ENCODE data around the gene CACNA1F. TPM values are rescaled to one million over a fixed set of nuclear protein-coding genes. Genes with fewer than 3 reads are reported as not detected.
"Not testable (repeated sequence)": the region's sequence is repeated elsewhere in the genome, so short reads cannot be mapped to it uniquely, and the experiment has no call there.

The CACNA1F gene
- total RNA-seq, 4 donors from 2014 or later, result 0.21 to 0.40 (median 0.29) TPM; not detected in 1

DNA sequence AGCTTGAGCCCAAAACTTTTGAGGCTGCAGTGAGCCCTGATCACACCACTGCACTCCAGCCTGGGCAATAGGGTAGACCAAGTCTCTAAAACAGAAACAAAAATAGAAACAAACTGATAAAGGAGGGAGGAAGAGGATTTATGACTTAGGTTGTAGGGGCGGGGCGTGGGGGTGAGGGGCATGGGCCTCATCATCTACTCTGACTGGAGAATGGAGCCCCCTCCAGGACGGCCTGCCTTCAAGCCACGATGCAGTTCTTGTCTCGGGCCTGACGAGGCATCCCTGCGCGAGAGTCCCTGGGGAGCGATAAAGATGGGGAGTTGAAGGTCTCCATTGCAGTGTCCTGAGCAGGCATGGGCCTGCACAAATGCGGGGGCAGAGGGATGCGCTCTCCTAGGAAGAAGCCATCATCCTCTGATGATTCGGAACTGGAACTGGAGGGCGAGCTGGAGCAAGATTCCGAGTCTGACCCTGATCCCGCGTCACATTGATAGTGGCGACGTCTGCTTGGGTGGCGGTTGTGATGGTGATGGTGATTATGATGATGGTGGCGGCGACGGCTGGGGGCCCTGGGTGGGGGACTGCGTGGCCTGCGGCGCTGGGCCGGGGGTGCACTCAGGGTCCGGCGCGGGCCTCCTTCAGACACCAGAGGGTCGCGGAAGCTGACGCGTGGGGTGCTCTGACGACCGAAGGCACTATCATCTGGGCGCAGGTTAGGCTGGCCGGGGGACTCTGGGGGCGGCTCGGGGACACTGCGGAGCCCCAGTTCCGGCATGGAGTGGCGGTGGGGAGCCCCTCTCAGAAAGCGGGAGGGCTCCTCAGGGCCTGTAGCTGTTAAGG is 57.5 kb downstream of the CACNA1F start:
- H3K36me3 ChIP-seq, result peaks cover 25% of the 10 kb centered on the region
- H3K27me3 ChIP-seq, result no peaks in the 10 kb centered on the region
- H3K4me1 ChIP-seq, result peaks cover 33% of the 10 kb centered on the region
- TF ChIP-seq POLR2A (IDR thresholded peaks at IDR 0.05) (no peak), POLR2AphosphoS5 (IDR thresholded peaks at IDR 0.05) (no peak), EP300 (IDR thresholded peaks at IDR 0.05) (no peak)
- TF ChIP-seq, protein P1, sequence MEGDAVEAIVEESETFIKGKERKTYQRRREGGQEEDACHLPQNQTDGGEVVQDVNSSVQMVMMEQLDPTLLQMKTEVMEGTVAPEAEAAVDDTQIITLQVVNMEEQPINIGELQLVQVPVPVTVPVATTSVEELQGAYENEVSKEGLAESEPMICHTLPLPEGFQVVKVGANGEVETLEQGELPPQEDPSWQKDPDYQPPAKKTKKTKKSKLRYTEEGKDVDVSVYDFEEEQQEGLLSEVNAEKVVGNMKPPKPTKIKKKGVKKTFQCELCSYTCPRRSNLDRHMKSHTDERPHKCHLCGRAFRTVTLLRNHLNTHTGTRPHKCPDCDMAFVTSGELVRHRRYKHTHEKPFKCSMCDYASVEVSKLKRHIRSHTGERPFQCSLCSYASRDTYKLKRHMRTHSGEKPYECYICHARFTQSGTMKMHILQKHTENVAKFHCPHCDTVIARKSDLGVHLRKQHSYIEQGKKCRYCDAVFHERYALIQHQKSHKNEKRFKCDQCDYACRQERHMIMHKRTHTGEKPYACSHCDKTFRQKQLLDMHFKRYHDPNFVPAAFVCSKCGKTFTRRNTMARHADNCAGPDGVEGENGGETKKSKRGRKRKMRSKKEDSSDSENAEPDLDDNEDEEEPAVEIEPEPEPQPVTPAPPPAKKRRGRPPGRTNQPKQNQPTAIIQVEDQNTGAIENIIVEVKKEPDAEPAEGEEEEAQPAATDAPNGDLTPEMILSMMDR (IDR thresholded peaks at IDR 0.05), result no peak
- peak in 1 of 2 donors; percentile 58 for DNase-seq (ENCODE audit: low spot score in 2 of 2)
- H3K27ac ChIP-seq, result peak overlapping the region; percentile 54
- H3K9me3 ChIP-seq, result no peaks in the 10 kb centered on the region
- 75% methylated on average over 21 of the region's 43 CpGs for WGBS
- no peak overlapping the region for H3K4me3 ChIP-seq

DNA sequence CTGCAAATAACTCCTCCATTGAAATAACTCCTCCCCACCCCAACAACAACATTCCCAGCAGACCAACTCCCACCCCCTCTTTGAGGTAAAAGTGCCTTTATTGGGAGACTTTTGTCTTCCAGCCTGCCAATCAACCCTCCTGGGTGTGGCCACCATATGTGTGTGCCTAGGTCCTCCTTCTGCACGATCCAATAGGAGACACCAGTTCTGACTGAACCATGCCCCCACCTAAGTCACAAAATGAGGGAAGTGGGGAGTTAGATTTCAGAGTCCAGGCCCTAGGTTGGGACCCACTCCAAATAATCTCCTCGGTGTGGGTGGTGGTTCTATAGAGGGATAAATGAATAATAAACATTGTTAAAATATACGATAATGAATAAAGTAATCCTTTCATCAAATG is 58.4 kb downstream of the CACNA1F start:
- no peak overlapping the region for H3K27ac ChIP-seq
- peaks cover 33% of the 10 kb centered on the region for H3K4me1 ChIP-seq
- H3K36me3 ChIP-seq, result peaks cover 23% of the 10 kb centered on the region
- no peaks in the 10 kb centered on the region for H3K9me3 ChIP-seq
- DNase-seq (ENCODE audit: low spot score in 2 of 2), result no peak
- WGBS, result 56% methylated on average over 3 of the region's 3 CpGs
- no peaks in the 10 kb centered on the region for H3K27me3 ChIP-seq
- H3K4me3 ChIP-seq, result no peak overlapping the region
- TF ChIP-seq POLR2A (IDR thresholded peaks at IDR 0.05), result no peak

DNA sequence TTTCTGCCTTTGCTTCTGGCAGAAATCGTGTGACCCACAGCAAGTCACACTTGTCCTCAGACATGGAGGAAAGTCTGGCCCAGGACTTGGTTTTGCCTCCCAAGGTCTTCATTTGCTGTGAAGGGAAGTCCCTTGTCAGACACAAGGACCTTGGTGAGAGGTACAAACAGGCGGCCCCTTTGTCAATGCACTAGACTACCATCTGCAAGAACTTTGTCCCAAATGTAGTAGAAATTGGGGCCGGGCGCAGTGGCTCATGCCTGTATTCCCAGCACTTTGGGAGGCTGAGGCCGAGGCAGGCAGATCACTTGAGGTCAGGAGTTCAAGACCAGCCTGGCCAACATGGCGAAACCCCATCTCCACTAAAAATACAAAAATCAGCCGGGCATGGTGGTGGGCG is 59.6 kb downstream of the CACNA1F start:
- DNase-seq (ENCODE audit: low spot score in 2 of 2); H3K27me3 ChIP-seq; H3K9me3 ChIP-seq: not testable (repeated sequence)
- Histone ChIP-seq H3K4me3 (peak overlapping the region; percentile 64), H3K4me1 (peaks cover 33% of the 10 kb centered on the region), H3K36me3 (peaks cover 14% of the 10 kb centered on the region), H3K27ac (peak overlapping the region; percentile 93)
- WGBS, result 79% methylated on average over 7 of the region's 8 CpGs

DNA sequence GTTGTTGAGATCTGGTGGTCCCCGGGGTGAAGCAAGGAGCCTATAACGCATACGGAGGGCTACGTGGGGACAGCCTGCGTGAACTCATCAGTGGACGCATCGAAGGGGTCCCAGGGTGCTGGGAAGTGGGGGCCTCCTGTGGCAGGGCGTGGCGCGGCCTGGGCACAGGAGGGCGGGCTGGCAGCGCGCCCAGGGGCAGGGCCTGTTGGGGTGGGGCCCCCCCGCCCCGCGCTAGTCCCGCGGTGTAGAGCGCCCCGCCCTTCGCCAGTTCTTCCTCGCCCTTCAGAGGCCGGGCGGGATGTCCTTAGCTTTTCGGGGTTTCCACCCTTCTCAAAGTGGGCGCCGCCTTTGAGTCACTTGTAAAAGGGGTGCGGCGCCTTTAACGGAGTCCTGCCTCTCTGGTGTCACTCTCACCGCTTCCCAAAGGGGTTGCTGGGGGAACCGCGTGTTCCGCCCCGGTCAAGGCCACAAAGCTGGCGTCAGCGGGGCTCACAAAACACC is 60.8 kb downstream of the CACNA1F start:
- peak overlapping the region; percentile 64 for H3K4me3 ChIP-seq
- H3K27me3 ChIP-seq, result no peaks in the 10 kb centered on the region
- 49% methylated on average over 19 of the region's 37 CpGs for WGBS
- peaks cover 41% of the 10 kb centered on the region for H3K4me1 ChIP-seq
- H3K36me3 ChIP-seq, result peaks cover 13% of the 10 kb centered on the region
- no peak for TF ChIP-seq EP300 (IDR thresholded peaks at IDR 0.05)
- TF ChIP-seq POLR2AphosphoS5 (IDR thresholded peaks at IDR 0.05), result peak in 1 of 3 donors; percentile 29
- DNase-seq (ENCODE audit: low spot score in 2 of 2), result peak; percentile 83 to 85
- peak overlapping the region; percentile 93 for H3K27ac ChIP-seq
- H3K9me3 ChIP-seq, result no peaks in the 10 kb centered on the region

DNA sequence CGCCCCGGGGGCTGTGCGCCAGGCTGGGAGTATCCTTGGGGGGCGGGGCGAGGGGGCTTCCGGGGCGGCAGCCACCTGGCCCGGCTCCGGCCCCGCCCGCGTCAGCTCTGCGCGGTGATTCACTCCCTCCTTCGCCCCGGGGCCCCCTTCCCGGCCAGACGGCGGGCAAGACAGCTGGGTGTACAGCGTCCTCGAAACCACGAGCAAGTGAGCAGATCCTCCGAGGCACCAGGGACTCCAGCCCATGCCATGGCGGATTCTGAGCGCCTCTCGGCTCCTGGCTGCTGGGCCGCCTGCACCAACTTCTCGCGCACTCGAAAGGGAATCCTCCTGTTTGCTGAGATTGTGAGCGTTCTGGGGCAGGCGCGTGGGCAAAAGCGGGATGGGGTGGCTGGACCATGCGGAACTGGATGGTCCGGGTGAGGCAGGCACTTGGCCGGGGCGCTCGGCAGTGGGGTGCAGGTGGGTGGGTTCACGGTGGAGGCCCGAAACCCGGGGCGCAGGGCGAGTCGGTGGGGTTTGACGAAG is 61.3 kb downstream of the CACNA1F start, which contains the start of gene PLP2:
TSS of gene PLP2 (plus strand) at position 147 of the 528 bp plus-strand sequence. CDS start at position 250, 103 bp downstream.
- DNase-seq (ENCODE audit: low spot score in 2 of 2), result peak in 1 of 2 donors; percentile 78
- H3K4me1 ChIP-seq, result peaks cover 41% of the 10 kb centered on the region
- peak within 1 kb of the TSS; percentile 64 for H3K4me3 ChIP-seq

DNA sequence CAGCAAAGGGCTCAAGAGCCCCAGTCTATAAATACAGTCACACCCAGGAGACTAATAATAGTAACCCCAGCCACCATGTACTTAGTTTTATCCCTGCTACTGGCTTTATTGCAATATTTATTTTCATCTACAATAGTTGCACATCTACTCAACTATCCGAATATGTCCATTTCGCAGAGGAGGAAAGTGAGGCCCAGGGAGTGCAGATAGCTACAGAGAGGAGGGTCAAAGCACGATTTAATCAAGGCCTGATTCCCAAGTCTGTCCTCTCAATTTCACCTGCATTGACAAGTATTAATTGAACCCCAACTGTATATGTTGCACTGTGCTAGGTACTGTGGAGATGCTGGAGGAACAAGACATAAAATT is 65.4 kb downstream of the CACNA1F start:
- H3K4me1 ChIP-seq, result peaks cover 37% of the 10 kb centered on the region
- no peak for DNase-seq (ENCODE audit: low spot score in 2 of 2)
- H3K4me3 ChIP-seq, result peak overlapping the region; percentile 49
- H3K27ac ChIP-seq, result peak overlapping the region; percentile 93
- H3K9me3 ChIP-seq, result no peaks in the 10 kb centered on the region
- no peaks in the 10 kb centered on the region for H3K36me3 ChIP-seq
- H3K27me3 ChIP-seq, result no peaks in the 10 kb centered on the region
- TF ChIP-seq EP300 (IDR thresholded peaks at IDR 0.05) (no peak), POLR2AphosphoS5 (IDR thresholded peaks at IDR 0.05) (no peak)
- TF ChIP-seq, protein P1 (IDR thresholded peaks at IDR 0.05), result no peak
- WGBS, result 63% methylated on average over 3 of the region's 3 CpGs

More for the DNA sequence above, 61.3 kb downstream of the CACNA1F start, which contains the start of gene PLP2:
- TF ChIP-seq POLR2AphosphoS5 (IDR thresholded peaks at IDR 0.05), result no peak
- TF ChIP-seq POLR2A (IDR thresholded peaks at IDR 0.05), result no peak
- no peak for TF ChIP-seq EP300 (IDR thresholded peaks at IDR 0.05)
- TF ChIP-seq, protein P1 (IDR thresholded peaks at IDR 0.05), result no peak
- Histone ChIP-seq H3K27me3 (no peaks in the 10 kb centered on the region), H3K27ac (peak within 1 kb of the TSS; percentile 93), H3K9me3 (no peaks in the 10 kb centered on the region), H3K36me3 (peaks cover 13% of the 10 kb centered on the region)
- 17% methylated on average over 18 of the region's 46 CpGs for WGBS

All from suprapubic skin (tissue), 4 donors.